BJ (cell line): ENCODE data around the gene RIPOR2. TPM values are rescaled to one million over a fixed set of nuclear protein-coding genes. Genes with fewer than 3 reads are reported as not detected.

Experiments
- CTCF ChIA-PET: fragments of 350-600 bp; formaldehyde crosslinking; extraction: SDS; loops from one replicate; lab custom pipeline; 2021; ENCODE audit warnings: antibody characterized with exemption, inconsistent platforms; lab: Yijun Ruan, JAX
- POLR2A ChIA-PET: fragments of 300-600 bp; sonication (Branson Sonifier 250); formaldehyde crosslinking; extraction: SDS; loops from one replicate; lab custom pipeline; 2021; ENCODE audit warnings: antibody characterized with exemption; lab: Charles Lee
- DNase-seq: peaks from one replicate; pipeline ENCODE4 v3.0.0-alpha.2; 2011; ENCODE audit warnings: low read depth
- H3K27me3 ChIP-seq: 2 replicates; pipeline ENCODE4 v1.6.0; 2011; ENCODE audit warnings: low read length; ENCODE audit not compliant: control insufficient read depth, insufficient read depth
- H3K36me3 ChIP-seq: 2 replicates; pipeline ENCODE4 v1.5.1; 2011; ENCODE audit warnings: low read length; ENCODE audit not compliant: control insufficient read depth, insufficient read depth
- H3K4me3 ChIP-seq: 2 replicates; pipeline ENCODE4 v1.5.1; 2011; ENCODE audit warnings: low read depth, mild to moderate bottlenecking, control low read depth, low read length
- CTCF ChIP-seq: IDR thresholded peaks from 2 replicates; pipeline ENCODE4 v1.5.1; 2011; ENCODE audit warnings: low read depth, mild to moderate bottlenecking, control low read depth, inconsistent platforms, low read length, moderate library complexity; ENCODE audit not compliant: insufficient read depth
- polyA plus RNA-seq: library from polyadenylated mRNA; depleted of rRNA; stranded (reverse); fragments of >200 nt; gene quantifications from 2 replicates; pipeline ENCODE4 v1.2.3, GENCODE V29; 2011

The RIPOR2 gene
- polyA plus RNA-seq, 1 experiment, result 52.6 TPM

DNA sequence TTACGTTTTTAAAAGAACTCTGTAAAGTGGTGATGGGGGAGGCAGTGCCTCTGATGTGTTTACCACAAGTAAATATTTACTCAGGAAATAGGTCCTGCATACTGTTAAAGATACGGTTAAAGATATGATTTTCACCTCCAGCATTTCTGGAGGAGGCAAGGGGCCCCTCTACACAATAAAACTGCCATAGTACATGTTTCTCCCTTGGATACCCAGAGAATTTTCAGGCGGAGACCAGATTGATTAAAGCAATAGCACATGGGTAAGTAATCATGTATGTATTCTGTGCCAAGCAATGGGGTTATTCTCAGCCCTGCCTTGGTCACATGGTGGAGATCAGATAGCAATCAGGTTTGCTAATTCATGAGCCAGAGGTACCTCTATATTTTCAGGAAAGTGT lies 9.6 kb downstream of the RIPOR2 start:
- no peak for TF ChIP-seq CTCF
- Histone ChIP-seq H3K27me3 (no peaks in the 10 kb centered on the region), H3K4me3 (no peak overlapping the region), H3K36me3 (no peaks in the 10 kb centered on the region)
- ChIA-PET POLR2A (no interaction called here), CTCF (interaction anchor here (0.6 to 2.0 kb wide), 5 partner anchors 8 to 45 kb away, joined by 3 to 6 read pairs (median 3); partner anchors contain the start of gene RIPOR2)
- no peak for DNase-seq

- Histone ChIP-seq H3K36me3 (no peaks in the 10 kb centered on the region), H3K27me3 (no peaks in the 10 kb centered on the region), H3K4me3 (no peak overlapping the region)
- CTCF ChIA-PET, result interaction anchor here (0.6 to 2.0 kb wide), 4 partner anchors 10 to 46 kb away, joined by 3 to 6 read pairs (median 4); partner anchors contain the start of gene RIPOR2
- POLR2A ChIA-PET, result no interaction called here
- TF ChIP-seq CTCF, result no peak
- DNase-seq, result no peak
Observed at GRCh38 chr6:24925661-24926060, 10.1 kb downstream of the RIPOR2 start.

DNA sequence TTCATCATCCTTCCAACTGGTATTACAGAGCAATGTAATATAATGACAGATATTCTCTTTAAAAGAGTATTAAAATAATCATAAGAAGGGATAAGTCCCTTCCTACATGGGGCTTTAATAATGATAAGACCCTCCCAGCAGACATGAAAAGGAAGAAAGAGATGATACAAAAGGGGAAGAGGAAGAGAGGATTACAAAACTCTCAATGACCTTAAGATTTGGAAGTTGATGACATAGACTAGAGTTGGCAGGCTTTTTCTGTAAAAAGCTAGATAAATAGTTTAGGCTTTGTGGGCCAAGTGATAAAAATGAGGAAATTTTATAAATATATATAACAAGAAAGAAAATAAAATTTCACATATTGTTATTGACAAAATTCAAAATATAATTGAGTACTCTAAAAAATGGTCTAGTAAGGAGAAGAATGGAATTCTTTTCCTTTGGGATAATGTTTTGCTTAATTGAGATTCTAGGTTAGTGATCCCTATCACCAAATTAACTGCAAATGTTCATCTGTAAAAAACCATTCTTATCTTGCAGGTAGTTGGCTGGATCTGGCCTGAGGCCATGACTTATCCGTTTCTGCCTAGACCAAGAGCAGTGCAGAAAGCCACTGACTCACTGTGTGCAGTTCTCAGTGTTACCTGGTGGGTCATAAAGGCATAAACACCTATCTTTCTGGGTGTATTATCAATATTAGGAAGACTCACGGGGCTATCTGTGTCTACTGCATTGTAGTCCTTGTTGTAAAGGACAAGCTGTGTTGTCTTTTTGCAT lies 11.0 kb downstream of the RIPOR2 start:
- ChIA-PET POLR2A (no interaction called here), CTCF (interaction anchor here (1.1 to 2.0 kb wide), 3 partner anchors 9 to 14 kb away, joined by 3 to 6 read pairs (median 6); partner anchors contain the start of gene RIPOR2)
- no peaks in the 10 kb centered on the region for H3K36me3 ChIP-seq
- no peak for DNase-seq
- no peak overlapping the region for H3K4me3 ChIP-seq
- no peaks in the 10 kb centered on the region for H3K27me3 ChIP-seq
- TF ChIP-seq CTCF, result no peak

DNA sequence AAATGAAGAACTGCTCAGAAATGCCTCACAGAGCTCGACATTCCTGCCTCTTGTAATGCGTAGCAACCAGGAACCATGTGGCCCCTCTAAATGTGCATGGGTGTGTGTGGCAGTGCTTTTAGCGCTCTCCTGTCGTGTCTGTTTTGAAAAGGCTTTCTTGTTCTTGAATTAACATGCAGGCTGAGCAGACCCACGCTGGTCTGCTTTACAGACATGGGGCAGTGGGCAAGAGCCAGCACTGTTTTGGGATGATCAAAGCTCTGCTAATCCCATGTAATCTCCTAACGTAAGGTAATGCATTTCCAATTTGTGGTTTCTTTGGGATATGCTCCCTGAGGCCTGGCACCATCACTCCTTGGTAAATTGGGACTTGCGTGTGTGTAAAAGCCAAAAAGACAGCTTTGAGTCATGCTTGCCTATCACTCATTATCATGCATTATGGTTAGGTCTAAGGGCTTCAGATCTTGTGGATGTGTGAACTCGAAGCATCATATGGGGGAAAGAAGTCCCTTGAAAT lies 11.8 kb downstream of the RIPOR2 start:
- no peak for TF ChIP-seq CTCF
- CTCF ChIA-PET, result no interaction called here

GRCh38 chr6:24922814-24923213 lies 12.9 kb downstream of the RIPOR2 start:
- no peaks in the 10 kb centered on the region for H3K27me3 ChIP-seq
- no peak for TF ChIP-seq CTCF
- ChIA-PET CTCF (no interaction called here), POLR2A (no interaction called here)
- H3K36me3 ChIP-seq, result no peaks in the 10 kb centered on the region
- no peak for DNase-seq
- no peak overlapping the region for H3K4me3 ChIP-seq

More for the DNA sequence above, 11.8 kb downstream of the RIPOR2 start:
- Histone ChIP-seq H3K36me3 (no peaks in the 10 kb centered on the region), H3K27me3 (no peaks in the 10 kb centered on the region), H3K4me3 (no peak overlapping the region)
- DNase-seq, result no peak
- POLR2A ChIA-PET, result no interaction called here
